ENCODE results near the gene NIBAN1.
"Not testable (repeated sequence)": the region's sequence is repeated elsewhere in the genome, so short reads cannot be mapped to it uniquely, and the experiment has no call there.

NIBAN1 gene

DNA sequence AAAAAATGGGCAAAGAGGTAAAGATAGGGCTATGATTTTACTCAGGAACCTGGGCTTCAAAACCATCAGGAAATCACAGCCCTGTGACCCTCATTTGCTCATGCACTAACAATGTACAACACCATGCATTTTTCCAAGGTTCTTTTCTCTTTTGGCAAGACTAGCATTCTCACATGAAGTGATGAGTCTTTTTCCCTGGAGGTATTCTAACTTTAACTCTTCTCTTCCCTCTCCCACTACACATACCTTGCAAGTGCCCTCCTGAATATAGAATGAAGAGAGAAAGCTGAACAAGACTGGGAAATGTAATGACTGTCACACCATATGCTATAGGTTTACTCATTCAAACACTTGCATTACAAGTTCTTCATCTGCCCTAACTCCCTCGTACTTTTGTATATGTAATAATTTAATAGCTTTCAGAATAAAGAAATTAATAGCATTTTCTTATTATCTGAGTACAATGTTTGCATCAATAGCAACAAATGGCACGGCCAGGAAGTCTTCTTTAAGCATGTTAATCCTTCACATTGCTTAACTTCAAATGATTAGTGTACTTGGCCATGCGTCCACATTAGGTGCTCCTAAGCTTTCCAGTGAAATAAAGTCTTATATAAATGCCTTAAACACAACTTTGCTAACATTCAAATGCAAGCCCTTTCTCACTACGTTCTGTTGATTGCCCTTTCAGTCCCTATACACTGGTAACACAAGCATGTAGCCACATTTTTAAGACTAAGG lies 1.8 kb downstream of the NIBAN1 start:
- DNase-seq (ENCODE audit: low spot score) = no peak

DNA sequence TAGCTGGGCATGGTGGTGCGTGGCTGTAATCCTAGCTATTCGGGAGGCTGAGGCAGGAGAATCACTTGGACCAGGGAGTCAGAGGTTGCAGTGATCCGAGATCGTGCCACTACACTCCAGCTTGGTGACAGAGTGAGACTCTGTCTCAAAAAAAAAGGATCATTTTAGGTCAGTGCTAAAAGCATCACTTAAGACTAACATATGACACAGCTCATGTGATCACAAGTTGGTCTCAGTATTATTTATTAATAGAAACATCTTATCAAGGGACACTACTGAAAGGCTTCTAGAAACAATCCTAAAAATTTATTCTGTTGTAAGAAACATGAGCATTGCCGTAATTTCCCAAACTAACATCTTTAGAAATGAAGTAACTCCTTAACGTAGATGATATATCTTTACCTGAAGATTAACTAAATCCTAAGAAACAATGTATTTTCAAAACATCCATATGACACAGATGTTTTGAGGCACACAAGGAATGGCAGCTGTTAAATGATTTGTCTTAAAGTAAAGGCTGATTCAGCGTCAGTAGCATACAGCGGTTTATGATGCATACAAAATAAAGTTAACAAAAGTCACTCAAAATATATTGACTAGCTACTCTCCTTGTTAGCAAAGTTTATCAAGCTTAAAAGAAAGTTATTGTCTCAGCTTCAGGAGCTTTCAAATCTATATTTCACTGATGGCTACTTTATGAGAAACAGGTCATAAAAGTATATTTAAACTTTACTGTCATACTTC lies 2.6 kb downstream of the NIBAN1 start:
- DNase-seq (ENCODE audit: low spot score) = no peak

DNA sequence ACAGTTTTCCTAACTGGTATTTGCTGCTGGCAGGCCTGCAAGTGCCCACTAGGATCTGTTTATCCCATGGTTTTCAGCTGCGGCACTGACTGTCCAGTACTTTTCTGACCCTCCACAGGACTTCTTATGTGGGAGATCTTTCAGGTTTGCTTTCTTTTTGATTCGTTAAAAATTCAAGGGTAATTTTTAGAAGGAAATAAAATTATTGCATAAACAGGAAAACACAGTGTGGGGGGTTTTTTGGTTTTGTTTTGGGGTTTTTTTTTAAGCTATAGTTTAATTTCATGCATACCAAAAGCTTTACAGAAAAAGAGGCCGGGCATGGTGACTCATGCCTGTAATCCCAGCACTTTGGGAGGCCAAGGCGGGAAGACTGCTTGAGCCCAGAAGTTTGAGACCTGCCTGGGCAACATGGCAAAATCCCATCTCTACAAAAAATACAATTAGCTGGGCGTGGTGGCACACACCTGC lies 3.6 kb downstream of the NIBAN1 start:
- DNase-seq (ENCODE audit: low spot score) = no peak

DNA sequence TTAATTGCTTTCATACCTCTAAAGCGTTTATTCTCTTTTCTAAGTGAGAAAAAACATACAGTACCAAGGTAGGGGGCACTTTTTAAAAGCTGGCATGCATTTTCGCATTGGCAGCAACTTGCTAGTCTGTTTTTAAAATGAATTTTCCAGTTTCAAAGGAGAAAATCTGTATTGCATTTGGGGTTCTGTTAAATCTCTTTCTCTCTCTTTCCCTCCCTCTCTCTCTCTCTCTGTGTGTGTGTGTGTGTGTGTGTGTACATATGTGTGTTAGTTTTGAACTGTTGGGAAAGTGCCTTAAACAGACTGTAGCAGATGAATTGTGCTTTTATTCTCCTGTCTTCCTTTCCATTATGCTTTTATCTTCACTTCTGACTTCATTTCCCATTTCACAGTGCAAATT lies 7.3 kb downstream of the NIBAN1 start:
- DNase-seq (ENCODE audit: low spot score) = no peak

DNA sequence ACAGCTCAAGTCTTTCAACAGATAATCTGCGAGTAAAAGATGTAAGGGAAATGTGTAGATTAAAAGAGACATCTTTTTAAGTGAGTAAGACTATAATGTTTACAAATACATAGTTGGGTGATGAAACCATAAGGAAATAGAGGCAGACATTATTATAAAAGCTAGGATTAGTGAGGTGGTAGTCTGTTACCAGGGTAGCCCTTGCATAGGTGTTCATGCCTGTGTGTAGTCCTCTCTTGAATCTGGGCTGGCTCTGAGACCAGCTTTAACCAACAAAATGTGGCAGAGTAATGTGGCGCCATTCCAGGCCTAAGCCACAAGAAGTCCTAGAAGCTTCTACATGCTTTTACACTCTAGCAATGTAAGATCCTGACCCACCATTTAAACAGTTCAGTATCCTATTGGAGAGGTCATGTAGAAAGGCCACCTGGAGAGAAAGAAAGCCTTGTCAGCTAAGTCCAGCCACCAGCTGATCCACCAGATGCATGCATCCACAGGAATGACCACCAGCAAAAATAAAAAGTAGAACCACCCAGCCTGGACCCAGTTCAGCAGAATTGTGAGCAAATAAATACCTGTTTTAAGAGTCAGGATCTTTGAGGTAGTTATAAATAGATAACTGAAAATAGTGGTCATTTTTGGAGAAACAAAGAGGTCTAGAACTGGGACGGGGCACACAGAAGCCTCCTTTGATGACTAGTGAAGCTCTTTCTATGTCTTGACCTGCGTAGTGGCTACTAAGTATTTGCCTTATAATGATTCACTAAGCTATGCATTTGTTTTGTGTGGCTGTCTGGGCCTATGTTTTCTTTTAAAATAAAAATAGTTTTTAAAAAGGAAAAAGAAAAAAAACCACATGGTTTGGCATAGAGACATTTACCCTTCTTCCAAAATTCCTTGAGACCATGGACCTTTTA lies 8.1 kb downstream of the NIBAN1 start:
- no peak for DNase-seq (ENCODE audit: low spot score)

DNA sequence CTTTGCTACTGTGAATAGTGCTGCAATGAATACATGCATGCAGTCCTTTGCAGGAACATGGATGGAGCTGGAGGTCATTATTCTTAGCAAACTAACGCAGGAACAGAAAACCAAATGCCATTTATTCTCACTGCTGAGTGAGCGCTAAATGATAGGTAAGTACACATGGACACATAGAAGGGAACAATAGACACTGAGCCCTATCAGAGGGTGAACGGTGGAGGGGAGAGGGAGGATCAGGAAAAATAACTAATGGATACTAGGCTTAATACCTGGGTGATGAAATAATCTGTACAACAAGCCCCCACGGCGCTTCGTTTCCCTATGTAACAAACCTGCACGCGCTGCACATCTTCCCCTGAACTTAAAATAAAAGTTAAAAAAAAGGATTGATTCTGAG lies 8.9 kb downstream of the NIBAN1 start:
- DNase-seq (ENCODE audit: low spot score) = no peak

DNA sequence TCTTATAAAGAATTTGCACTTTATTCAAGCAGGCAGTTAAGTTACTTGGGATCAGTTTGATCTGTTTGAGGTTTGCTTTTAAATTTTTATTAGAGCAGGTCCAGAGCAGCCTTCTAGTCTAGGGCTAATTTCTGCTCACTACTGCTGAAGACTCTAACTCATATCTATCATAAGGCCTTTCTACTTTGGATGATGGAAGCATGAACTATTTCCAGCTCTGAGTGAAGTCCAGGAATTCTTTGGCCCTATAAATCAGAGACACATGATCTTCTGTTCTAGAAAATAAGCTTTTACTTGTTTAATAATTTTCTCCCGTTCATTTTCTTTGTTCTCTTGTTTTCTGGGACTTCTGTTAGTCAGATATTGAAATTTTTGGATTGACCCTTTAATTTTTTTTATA lies 14.7 kb downstream of the NIBAN1 start:
- no peak for DNase-seq (ENCODE audit: low spot score)

DNA sequence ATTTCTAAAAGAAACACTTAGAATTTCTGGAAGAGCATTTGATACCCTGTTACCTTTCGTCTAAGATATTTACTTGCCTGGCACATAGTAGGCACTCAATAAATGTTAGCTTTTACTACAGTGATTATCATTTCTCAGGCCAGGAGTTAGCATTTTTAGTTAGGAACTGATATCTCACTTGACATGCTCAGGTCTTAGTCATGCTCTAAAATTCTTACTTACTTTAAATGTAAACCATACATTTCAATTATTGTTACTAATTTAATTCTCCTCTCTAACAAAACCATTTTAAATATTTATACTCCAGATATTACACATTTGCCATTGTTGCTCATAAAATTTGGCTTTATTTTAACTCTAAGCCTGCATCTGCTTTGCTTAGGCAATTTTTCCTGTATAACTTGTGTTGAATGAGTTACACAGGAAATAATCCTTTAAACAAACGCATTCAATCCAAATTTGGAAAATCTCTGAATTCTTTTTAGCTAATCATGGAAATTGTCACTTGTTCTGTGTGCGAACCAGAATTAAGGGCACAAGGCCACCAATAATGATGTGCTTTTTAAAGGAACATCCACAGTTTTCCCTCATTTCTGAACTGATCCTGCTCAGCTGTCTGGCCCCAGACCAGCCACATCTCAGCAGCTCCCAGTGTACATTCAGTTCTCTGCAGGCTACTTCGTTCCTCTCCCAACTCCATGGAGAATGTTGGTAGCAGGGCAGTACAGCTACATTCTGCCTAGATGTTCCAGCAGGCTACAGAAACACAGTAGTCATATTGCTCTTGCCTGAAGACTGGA lies 15.6 kb downstream of the NIBAN1 start:
- no peak for DNase-seq (ENCODE audit: low spot score)

DNA sequence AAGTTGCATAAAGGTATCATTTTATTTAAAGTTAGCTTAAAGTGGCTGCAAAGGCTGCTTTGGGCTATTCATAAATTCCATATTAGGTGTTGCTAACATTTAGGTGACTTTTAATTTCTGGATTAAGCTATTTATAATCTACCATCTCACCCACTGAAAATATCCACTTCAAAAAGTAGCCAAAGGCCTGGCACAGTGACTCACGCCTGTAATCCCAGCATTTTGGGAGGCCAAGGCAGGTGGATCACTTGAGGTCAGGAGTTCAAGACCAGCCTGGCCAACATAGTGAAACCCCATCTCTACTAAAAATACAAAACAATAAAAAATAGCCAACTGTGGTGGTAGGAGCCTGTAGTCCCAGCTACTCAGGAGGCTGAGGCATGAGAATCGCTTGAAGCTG lies 16.4 kb downstream of the NIBAN1 start:
- DNase-seq (ENCODE audit: low spot score) = not testable (repeated sequence)

DNA sequence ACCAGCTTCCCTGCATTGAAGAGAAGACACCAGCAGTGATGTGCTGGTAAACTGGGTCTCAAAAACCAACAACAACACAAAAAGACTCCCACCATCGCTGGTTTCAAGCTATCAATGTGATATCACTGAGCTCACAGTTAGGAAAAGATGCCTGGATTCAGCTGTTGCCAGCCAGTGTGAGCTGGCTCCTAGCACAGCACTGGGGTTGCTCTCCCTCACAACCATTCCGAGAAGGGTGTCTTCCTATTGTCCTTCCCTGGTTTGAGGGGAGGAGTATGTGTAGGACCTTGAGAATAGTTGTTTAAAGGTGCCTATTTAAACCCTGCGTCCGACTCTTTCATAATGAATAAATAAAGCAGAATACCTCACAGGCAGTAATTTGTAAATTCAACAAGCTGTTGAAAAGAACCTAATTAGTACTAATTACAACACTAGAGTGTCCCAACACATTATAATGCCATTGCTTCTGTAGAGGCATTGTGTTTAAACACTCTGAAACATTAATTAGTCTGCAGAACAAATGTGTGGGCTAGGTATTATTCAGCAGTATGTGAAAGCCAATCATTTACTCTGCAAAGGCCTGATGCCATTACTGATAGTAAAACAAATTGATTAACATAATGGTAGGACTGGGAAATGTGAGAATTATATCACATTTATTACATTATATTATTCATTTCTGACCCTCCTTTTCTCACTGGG lies 17.2 kb downstream of the NIBAN1 start:
- no peak for DNase-seq (ENCODE audit: low spot score)

DNA sequence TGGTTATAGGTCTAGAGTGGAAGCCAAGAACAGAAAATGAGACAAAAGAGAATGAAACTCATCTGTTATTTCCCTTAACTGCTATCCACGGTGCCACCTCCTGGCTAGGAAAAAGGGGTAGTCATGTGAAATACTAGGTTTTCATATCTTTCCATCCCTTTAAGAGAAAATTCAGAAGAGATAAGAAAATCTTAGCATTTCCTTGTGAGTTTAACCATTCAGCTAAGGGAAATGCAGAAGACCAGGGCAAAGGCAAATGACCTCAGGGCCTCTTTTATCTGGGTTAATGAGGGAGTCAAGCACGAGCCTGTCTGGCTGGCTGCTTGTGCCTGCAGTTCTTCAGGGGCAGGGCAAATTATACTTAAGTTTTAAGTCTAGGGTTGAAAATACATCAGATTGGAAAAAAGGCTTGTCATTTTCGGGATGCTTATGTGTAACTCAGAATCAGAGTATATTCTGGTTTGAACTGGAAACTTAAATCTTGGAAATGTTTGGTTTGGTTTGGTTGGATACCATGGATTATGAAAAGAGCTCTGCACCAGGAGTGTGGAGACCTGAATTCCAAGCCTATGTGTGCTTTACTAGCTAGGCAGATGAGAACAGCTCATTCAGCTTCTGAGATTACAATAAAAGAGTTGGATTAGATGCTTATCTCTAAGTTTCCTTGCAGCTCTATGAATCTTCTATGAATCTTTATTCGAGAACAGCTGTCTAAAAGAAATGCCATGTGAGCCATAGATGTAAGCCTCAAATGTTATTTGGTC lies 19.9 kb downstream of the NIBAN1 start:
- DNase-seq (ENCODE audit: low spot score) = no peak

DNA sequence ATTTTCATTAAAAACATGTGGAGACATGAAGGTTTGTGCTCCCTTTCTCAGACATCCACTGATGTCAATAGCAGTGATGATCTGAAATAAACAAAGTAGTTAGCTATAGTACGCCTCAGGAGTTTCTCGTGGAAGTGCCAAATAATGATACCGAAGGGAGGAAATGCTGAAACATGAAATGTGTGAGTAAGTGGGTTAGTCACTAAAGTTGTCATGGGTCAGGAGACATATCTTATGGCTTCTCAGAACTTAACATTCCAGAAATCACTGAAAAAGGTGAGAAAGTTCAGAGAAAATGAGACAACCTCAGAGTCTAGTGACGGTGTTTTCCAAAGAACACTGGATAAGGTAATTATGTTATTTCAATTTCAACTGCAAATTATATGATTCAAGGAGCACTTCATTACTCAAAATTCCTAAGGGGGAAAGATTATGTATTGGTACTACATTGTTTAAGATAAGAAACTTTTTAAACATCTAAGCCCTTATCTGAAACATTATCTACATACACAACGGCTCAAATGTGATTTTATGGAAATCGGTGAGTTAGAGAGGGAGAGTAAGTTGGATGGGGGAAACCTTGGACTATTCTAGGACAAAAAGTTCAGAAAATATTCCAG lies 20.6 kb downstream of the NIBAN1 start:
- no peak for DNase-seq (ENCODE audit: low spot score)

DNA sequence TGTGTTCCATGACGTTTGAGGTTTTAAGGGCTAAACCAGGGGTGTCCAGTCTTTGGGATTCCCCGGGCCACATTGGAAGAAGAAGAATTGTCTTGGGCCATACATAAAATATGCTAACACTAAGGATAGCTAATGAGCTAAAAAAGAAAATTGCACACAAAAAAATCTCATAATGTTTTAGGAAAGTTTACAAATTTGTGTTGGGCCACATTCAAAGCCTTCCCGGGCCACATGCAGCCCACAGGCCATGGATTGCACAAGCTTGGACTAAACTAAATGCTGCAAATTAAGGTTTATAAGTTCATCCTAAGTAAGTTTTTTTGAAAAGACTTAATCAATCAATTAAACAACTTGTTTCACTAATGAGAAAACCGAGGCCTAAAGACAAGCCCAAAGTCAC lies 21.9 kb downstream of the NIBAN1 start:
- no peak for DNase-seq (ENCODE audit: low spot score)

DNA sequence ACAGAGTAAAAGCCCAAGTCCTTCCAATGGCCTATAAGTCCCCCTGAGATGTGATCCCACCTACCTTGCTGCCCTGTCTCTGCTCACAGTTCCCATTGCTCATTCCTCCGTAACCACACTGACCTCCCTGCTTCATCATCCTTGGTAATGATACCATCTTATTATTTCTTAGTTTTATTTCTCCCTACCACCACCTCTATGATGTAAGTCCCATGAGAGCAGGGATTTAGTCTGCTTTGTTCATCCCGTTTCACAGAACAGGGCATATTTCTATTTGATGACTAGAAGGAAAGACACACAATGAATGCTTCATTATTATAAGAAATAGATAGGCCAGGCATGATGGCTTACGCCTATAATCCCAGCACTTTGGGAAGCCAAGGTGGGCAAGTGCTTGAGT lies 22.5 kb downstream of the NIBAN1 start:
- DNase-seq (ENCODE audit: low spot score) = no peak

DNA sequence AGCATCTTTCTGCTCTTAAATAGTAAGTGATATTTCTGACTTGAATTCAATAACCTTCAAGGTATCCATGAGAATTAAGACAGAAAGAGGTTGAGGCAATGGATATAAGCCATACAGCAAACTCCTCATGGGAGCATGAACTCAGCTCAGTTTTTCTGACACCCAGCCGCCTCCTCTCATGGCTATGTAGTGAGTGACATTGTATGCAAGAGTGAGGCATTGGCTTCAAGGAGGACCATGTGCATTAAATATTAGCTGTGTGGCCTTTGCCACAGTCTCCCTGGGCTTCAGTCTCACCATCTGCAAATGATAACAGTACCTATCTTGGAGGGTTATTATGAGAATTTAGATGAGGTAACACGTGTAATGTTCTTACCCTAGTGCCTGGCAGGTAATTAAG lies 23.4 kb downstream of the NIBAN1 start:
- DNase-seq (ENCODE audit: low spot score) = no peak

DNA sequence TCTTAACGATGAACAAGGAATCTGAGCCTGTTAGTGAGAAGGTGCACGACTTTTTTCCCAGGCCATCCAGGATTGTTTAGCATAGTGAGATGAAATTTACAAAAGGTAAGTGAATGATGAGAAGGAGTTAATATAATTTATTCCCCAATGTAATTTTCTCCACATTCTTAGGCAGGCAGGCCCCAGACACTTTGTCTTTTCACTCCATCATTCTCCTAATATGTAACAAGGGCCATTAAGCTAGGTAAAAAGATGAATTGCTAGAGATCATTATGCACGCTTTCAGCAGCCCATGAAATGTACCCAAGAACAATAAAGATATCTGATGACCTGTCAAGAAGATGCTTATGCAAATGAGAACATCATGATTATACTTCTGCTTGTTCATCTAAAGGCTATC lies 24.1 kb downstream of the NIBAN1 start:
- no peak for DNase-seq (ENCODE audit: low spot score)

DNA sequence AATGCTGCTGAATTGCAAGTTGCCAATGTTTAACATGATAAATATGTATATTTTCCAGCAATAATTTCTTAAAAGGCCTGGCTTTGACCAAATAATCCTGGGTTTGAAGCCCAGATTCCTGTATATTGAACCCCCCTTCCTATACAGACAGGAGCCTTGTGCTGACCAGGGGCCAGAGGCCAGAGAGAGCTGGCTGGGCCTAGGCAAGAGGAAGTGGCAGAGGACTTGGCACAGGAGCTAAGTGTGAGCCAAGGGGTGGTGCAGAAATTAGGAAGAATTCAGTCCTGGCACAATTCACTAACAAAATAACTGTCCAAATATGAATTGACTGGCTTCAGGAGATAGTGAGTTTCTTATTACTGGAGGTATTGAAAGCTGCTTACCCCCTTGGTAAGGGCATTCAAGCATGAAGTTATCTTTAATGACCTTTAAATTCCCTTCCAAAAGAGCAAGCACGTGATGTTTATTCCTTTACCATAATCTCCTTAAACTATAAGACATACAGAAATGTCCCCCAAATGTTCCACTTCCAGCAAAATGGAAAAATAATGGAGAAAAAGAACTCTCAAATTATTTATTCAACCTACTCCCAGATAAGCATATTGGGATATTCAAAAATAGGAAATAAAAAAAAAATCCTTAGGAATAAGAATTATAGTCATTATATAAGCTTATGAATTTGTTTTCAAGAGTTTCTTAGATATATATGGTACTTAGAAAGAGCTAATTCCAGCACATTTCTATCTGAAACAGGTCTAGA lies 26.6 kb downstream of the NIBAN1 start:
- no peak for DNase-seq (ENCODE audit: low spot score)

DNA sequence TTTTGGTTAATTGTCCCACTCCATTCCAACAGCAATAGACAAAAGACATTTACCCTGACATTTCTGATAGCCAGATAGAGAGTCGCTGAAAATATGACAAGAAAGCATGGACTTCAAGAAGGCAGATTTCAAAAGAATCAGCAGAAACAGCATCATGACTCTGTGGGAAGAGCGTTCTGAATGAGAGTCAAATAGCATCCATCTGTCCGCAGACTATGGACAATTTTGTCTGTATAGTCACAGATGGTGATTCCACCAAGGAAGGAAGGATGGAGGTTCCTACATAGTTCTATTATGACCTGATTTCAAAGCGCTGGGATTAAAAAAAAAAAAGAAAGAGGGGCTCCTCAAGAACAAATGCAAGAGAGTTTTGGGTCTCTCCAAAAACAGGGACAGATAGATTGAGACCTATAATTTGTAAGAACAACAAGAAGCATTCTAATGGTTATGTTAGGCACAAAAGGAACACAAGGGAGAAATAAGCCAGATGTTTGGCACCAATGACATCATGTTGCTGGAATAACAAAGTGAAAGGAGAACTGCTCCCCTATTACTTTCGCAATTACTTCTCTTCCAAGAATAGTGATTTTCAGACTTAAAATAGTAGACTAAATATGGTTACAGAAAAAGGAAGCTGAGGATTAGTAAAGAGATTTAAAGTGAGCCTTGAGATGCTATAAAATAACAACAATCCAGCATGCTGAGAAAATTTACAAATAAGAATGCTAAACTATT lies 28.5 kb downstream of the NIBAN1 start:
- DNase-seq (ENCODE audit: low spot score) = no peak
